GM19023 (cell line): Measurements from ENCODE around the gene CD177.
"Not testable (repeated sequence)": the region's sequence is repeated elsewhere in the genome, so short reads cannot be mapped to it uniquely, and the experiment has no call there.

Source experiments
- ATAC-seq: cut with Tn5 transposase; IDR thresholded peaks from one replicate; pipeline ENCODE4 v1.9.1; 2021; ENCODE audit warnings: mild to moderate bottlenecking, moderate library complexity; ENCODE audit not compliant: unreplicated experiment

CD177 gene

DNA sequence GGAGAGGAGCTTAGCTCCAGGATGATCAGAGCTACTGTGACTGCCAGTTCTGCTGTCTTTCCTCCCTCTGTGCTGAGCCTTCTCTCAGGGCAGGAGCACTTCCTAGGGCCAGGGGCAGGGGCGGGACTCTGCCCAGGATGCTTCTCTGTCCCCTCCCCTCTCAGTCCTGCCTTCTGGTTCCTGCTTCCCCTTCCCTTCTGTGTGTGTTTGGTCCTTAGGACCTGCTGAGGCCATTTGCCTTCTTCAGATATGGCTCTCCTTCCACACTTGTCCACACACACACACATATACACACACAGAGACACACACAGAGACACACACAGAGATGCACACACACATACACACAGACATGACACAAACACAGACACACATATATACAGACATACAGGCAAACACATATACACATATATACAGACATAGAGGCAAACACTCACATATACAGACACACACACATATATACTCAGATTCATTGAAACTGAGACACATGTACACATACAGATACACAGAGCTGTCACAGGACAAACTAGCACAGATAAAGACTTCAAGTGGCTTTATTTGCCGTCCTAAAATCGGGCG, 22.0 kb upstream of the CD177 start:
- ATAC-seq, result no peak

DNA sequence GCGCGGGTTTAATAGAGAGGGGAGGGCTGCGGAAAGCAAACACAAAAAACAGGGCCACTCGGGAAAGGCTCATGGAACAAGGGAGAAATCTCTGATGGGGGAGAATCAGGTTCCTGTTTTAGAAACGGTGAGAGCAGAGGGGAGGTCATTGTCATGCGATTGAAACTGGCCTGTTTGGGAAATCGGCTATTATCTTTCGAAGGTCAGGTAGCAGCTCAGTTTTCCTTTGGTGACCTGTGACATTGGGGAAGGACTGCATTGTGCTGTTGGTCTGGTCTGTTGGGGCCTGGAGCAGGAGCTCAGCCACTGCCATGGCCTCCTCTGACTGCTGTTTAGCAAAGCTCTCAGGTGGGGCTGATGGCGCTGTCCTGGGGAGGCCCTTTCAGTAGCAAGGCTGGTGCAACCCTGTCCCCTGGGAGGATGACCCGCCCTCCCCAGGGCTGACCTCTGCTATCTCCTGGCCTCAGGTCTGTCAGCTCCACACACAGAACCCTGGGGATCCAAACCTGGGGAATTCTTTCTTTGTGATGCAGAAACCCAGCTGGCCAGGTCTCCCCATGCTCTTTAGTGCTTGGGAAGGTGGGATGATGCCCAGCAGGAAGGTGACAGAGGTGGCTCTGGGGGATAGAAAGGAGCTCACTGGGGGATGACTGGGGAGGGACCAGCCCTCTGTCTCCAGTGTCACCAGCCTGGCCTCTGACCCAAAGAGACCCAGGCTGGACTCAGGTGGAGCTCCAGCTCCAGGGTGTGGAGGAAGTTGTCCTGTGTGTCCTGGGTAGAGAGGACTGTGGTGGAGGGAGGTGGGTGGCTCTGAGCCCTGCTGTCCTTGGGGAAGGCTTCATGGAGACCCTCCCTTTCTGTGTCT, 21.2 kb upstream of the CD177 start:
- no peak for ATAC-seq

DNA sequence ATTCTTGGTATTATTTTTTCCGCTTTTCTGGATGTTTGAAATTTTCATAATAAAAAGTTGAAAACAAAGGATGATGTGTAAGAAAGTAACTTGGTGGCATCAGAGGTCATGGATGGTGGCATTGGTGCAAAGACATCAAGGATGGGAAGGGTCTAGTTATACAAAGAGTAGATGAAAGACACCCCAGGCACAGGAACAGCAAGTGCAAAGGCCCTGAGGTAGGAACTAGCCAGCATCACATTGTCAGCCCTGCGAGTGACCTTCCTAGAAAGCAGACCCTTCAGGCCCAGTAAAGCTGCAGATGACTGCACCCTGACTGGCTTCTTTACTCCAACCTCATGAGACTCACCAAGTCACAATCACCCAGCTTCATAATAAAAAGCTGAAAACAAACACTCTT, 17.0 kb upstream of the CD177 start:
- ATAC-seq, result not testable (repeated sequence)

DNA sequence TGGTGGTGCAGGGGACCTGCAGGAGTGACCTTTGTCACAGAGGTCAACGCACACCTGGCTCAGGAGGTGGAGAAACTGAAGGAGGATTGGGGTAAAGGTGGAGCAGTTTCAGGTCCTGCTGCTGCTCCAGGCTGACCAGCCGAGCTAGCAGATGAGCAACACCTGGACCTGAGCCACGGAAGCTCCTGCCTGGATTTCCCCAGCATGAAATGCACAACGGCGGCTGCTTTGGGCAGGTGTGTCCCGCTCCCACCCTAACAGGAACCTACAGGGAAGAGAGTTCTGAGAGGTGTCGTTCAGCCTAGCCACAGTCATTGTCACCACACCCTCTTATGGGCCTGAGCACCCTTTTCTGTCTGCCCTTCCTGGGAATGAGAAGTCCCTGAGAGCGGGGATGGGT, 15.7 kb upstream of the CD177 start:
- ATAC-seq, result no peak

DNA sequence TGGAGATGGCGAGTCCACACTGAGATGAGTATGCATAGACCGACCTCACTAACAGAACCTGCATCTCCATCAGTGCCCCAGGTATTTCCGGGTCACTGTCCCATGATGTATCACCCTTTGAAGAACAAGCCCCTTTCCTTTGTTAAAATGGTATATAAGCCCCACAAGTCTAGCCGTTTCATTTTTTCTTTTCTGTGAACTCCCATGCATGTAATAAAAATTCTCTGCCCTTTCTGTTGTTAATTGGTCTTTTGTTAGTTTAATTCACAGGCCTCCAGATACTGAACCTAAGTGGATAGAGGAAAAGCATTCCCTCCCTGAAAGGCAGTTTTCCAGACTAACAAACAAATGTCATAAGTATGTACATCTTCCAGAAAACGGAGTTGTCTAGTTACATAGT, 15.0 kb upstream of the CD177 start:
- no peak for ATAC-seq

DNA sequence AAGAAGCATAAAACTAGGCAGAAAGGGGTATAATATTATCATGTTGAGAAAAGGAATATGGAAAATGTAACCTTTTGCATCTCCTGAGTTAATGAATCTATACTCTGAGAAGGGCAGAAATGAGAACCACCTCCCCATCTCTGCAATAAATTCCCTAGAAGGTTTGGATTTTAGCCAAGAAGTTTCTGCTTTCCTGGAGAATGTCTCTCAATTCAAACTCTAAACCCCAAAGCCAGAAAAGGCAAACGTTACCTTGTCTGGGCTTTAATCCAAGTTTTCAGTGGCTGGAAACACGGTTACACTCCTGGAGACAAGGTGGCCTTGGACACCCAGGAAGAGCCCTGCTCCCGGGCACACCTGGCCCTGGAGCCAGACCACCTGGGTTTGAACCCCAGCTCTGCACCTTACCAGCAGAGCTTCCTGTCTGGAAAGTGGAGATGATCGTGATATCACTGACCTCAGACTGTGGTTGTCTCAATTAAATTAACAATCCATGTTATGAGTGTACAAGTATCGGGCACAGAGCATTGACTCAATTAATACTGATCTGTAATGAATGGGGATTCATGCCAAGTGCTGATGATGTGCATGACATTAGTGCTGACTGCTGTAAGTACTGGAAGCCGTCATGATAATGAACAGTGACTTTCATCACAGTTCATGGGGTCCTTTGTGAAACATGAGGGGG, 14.1 kb upstream of the CD177 start:
- not testable (repeated sequence) for ATAC-seq

DNA sequence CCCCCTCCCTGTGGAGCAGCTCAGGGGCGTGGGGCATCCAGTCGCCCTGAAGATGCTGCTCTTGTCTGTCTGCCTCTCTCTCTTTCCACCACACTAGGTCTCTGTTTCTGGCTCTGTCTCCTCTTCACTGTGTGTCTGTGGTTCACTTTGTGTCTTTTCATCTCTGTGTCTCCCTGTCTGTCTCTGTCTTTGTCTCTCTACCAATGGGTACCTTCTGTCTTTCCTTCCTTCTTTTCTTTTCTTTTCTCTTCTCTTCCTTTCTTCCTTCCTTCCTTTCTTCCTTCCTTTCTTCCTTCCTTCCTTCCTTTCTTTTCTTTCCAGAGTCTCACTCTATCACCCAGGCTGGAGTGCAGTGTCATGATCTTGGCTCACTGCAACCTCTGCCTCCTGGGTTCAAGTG, 13.4 kb upstream of the CD177 start:
- ATAC-seq, result not testable (repeated sequence)

DNA sequence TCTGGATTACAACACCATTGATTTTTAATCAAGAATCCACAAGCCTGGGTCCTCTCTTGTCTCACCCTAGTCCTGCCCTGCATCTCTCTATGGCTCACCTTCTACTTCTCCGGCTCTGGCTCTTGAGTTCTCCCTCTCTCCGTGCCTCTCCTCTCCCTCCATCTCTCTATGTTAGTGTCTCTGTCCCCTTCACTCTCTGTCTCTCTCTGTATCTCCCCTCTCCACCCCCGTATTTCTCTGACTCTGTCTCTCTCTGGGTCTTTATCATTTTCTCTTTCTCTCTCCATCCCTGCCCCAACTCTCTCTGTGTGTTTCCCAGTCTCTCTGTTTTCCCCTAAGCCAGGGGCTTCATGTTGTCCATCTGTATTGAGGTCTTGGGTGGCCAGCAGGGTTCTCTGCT, 12.4 kb upstream of the CD177 start:
- ATAC-seq, result not testable (repeated sequence)

DNA sequence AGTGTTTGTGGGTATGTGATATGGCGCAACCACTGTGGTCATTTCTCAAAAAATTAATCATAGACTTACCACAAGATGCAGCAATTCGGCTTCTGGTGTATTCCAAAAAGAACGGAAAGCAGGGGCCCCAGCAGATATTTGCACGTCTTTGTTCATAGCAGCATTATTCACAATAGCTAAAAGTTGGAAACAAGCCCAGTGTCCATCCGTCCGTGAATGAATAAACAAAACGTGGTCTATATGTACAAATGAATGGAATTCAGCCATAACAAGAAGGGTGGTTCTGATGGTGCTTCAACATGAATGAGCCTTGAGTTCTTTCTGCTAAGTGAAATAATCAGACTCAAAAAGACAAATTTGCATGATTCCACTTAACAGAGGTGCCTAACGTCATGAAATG, 11.4 kb upstream of the CD177 start:
- not testable (repeated sequence) for ATAC-seq

DNA sequence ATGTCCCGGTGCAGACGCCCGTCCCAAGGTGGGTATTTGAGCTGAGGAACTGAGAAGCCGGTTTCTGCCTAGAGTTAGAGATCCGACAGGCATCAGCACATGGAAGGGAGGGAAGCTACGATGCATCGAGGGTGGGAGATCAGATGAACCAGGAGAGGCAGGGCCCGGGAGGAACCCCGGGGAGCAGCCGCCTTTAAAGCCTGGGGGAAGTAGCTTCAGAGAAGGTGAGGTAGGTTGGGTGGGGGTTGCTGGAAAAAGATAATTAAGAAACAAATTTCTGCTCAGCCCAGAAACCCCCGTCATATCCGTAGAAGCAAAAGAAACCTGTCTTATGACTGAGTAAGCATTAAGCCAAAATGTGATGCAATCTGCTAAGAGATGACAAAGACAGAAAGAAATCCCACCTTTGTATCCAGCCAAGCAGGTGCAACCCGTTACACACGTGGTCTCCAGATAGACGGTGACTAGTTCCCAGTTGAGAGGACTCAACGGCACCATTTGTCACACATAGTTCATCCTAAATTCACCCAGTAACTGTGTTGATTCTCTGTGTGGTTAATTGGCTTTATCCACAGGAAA, 9.1 kb upstream of the CD177 start:
- ATAC-seq, result not testable (repeated sequence)

DNA sequence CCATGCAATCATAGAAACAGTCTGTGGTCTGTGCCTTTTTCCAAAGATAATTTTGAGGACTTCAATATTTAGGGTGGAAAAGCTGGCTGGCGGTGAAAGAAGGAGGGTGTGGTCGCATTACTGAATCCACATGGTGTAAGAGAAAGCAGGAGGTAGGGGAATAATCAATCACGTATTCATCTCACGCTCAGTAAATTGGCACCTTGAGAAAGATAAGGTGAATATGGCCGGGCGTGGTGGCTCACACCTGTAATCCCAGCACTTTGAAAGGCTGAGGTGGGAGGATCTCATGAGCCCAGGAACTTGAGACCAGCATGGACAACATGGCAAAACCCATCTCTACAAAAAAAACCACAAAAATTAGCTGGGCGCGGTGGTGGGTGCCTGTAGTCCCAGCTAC, 3.7 kb upstream of the CD177 start:
- not testable (repeated sequence) for ATAC-seq

DNA sequence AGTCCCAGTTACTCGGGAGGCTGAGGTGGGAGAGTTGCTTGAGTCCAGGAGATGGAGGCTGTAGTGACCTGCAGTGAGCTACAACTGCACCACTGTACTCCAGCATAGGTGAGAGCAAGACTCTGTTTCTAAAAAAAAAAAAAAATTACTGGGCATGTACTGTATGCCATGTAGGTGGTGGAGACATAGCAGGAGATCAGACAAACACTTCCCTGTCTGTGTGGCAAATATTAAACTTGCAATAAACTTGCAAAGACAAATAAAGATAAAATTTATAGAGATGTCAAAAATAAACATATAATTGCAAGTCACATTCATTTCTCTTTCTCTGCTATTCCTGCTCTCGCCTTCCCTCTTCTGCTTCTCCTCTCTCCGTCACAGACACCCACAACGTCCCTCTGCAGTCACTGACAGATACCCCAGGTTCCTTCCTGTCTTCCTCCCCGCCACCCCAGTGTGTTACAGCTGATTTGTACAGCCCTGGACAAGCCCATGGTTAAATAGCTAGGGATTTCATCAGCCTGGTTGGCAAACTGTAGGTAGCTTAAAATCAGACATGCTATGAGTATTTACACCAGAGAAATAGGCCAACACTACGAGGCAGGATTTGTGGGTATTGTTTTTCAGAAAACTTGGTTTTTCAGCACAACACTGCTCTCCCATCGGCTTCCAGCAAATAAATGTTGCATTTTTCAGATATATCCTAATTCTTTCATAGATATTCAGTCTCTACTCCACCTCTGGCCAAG, 1.3 kb upstream of the CD177 start:
- no peak for ATAC-seq

DNA sequence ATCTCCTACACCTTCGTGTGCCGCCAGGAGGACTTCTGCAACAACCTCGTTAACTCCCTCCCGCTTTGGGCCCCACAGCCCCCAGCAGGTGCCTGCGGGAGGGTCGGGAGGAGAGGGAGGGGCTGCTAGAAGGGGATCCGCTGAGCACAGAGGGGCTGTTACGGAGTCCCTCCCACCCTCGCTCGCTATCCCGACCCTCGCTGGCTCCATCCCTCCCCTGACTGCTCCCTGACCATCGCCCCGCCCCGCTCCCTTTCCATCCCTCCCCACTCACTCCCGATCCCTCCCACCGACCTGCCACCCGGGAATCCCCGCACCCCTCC, 780 bp downstream of the CD177 start:
- no peak for ATAC-seq

DNA sequence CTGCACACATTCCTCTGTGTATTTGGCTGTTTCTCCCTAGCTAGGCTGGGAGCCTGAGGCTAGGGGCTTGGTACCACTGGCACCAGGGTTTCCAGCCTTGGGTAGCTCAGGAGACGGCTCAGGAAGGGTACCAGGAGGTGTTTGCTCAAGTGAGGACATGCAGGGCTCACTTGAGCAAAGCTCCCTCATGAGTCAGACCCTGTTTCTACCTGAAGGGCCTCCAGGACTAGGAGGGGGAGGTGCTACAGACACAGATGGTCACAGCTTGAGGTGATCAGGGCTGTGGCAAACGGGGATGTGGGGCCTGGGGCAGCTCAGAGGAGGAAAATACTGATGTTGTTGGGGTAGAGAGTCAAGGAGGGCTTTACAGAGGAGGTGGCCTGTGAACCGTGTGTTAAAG, 3.3 kb downstream of the CD177 start:
- ATAC-seq, result not testable (repeated sequence)

DNA sequence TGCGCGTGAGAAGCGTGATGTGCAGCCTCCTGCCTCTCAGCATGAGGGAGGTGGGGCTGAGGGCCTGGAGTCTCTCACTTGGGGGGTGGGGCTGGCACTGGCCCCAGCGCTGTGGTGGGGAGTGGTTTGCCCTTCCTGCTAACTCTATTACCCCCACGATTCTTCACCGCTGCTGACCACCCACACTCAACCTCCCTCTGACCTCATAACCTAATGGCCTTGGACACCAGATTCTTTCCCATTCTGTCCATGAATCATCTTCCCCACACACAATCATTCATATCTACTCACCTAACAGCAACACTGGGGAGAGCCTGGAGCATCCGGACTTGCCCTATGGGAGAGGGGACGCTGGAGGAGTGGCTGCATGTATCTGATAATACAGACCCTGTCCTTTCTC, 8.7 kb downstream of the CD177 start:
- ATAC-seq, result no peak

DNA sequence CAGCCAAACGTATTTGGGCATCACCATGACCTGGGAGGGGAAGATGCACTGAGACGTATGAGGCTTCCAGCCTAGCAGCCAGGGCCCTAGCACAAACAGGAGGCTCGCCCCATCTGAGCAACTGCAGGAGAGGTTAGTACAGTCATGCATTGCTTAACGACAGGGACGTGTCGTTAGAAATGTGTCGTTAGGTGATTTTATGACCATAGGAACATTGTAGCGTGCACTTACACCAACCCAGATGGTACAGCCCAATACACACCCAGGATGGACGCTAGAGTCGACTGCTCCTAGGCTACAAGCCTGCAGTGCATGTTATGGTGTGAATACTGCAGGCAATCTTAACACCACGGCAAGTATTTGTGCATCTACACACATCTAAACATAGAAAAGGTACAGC, 9.3 kb downstream of the CD177 start:
- ATAC-seq, result no peak

DNA sequence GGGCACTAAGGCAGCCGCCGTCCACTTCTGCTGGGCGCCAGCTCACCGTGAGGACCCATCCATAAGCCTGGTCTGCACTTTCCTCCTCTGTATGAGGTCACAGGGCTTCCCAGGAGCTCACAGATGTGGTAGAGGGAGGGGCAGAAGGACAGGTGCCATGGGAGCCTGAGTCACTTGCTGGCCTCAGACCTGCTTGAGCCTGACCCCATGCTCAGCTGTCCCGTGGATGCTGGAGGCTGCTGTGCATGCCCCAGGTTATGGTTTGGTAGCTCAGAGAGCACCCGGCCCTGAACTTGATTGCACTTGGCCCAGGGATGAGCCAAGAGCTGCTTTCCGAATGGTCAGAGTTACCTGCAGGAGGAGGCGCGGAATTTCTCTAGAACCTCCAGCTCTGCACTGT, 12.2 kb downstream of the CD177 start:
- ATAC-seq, result not testable (repeated sequence)

DNA sequence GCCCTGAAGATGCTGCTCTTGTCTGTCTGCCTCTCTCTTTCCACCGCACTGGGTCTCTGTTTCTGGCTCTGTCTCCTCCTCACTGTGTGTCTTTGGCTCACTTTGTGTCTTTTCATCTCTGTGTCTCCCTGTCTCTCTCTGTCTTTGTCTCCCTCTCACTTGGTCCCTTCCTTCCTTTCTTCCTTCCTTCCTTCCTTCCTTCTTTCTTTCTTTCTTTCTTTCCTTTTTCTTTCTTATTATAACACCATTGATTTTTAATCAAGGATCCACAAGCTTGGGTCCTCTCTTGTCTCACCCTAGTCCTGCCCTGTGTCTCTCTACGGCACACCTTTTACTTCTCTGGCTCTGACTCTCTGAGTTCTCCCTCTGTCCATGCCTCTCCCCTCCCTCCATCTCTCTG, 14.3 kb downstream of the CD177 start:
- no peak for ATAC-seq

DNA sequence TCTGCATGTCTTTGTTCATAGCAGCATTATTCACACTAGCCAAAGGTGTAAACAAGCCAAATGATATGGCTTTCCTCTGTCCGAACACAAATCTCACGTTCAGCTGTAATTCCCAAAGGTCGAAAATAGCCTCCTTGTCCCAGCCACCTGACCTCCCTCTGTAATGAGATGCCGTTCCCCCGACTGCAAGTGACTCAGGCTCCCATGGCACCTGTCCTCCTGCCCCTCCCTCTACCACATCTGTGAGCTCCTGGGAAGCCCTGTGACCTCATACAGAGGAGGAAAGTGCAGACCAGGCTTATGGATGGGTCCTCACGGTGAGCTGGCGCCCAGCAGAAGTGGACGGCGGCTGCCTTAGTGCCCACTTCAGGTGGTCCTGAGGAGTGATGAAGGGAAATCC, 15.4 kb downstream of the CD177 start:
- ATAC-seq, result not testable (repeated sequence)

DNA sequence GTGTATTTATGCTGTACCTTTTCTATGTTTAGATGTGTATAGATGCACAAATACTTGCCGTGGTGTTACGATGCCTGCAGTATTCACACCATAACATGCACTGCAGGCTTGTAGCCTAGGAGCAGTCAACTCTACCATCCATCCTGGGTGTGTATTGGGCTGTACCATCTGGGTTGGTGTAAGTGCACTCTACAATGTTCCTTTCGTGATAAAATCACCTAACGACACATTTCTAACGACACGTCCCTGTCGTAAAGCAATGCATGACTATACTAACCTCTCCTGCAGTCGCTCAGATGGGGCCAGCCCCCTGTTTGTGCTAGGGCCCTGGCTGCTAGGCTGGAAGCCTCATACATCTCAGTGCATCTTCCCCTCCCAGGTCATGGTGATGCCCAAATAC, 18.4 kb downstream of the CD177 start:
- no peak for ATAC-seq

DNA sequence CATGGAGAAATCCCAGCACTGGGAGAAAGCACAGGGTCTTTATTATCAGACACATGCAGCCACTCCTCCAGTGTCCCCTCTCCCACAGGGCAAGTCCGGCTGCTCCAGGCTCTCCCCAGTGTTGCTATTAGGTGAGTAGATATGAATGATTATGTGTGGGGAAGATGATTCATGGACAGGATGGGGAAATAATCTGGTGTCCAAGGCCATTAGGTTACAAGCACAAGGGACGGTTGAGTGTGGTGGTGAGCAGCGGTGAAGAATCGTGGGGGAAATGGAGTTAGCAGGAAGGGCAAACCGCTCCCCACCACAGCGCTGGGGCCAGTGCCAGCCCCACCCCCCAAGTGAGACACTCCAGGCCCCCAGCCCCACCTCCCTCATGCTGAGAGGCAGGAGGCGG, 19.0 kb downstream of the CD177 start:
- no peak for ATAC-seq
